GM12878 (cell line): ENCODE results near the gene SLC31A1.

Source experiments
- RAD51 ChIP-seq: fragments of 450-650 bp; IDR thresholded peaks from 2 replicates; pipeline ENCODE4 v1.6.1; 2016; ENCODE audit warnings: moderate library complexity, mild to moderate bottlenecking, inconsistent platforms
- TF ChIP-seq, protein P1 (sequence below), 3 experiments: IDR thresholded peaks in 2 of 3; conservative IDR thresholded peaks in 1 of 3; 2 replicates each; pipeline ENCODE4 v1.5.1; 2011; ENCODE audit warnings: low read depth in 3 of 3, low read length in 3 of 3, mild to moderate bottlenecking in 3 of 3, control low read depth in 2 of 3, moderate library complexity in 2 of 3, inconsistent platforms in 1 of 3, mixed read lengths in 1 of 3; ENCODE audit not compliant: control insufficient read depth in 2 of 3, insufficient read depth in 1 of 3; ENCODE audit errors: extremely low read depth in 1 of 3

DNA sequence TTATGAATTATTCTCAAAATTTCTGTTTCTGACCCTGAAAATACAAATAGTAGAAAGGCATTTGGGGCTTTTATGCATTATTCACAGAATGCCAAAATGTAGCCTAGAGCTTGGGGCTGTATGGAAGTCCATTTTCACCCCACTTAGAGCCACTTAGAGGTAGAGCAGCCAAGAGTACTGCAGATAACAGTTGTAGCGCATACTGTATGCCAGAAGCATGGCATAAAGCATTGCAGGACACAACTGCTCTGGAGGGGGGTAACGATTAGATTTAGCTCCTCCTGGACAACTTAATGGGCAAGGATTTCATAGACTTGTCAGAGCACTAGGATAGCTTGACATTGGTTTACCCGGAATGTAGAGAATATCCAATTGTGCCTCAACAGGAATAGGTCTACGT is 15.7 kb downstream of the SLC31A1 start:
- TF ChIP-seq RAD51, result no peak
- TF ChIP-seq, protein P1, sequence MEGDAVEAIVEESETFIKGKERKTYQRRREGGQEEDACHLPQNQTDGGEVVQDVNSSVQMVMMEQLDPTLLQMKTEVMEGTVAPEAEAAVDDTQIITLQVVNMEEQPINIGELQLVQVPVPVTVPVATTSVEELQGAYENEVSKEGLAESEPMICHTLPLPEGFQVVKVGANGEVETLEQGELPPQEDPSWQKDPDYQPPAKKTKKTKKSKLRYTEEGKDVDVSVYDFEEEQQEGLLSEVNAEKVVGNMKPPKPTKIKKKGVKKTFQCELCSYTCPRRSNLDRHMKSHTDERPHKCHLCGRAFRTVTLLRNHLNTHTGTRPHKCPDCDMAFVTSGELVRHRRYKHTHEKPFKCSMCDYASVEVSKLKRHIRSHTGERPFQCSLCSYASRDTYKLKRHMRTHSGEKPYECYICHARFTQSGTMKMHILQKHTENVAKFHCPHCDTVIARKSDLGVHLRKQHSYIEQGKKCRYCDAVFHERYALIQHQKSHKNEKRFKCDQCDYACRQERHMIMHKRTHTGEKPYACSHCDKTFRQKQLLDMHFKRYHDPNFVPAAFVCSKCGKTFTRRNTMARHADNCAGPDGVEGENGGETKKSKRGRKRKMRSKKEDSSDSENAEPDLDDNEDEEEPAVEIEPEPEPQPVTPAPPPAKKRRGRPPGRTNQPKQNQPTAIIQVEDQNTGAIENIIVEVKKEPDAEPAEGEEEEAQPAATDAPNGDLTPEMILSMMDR (IDR thresholded peaks at IDR 0.05 in 2 of 3, conservative IDR thresholded peaks at IDR 0.05 in 1 of 3; ENCODE audit: control insufficient read depth in 2 of 3, extremely low read depth in 1 of 3, insufficient read depth in 1 of 3, low read depth in 3 of 3, low read length in 3 of 3), result no peak
